NCI-H146 (cell line): ENCODE data around the gene ZC3H11A.

Source experiments
- DNase-seq: peaks from one replicate; lab custom pipeline; 2025; lab: John Stamatoyannopoulos, UW

Gene ZC3H11A

DNA sequence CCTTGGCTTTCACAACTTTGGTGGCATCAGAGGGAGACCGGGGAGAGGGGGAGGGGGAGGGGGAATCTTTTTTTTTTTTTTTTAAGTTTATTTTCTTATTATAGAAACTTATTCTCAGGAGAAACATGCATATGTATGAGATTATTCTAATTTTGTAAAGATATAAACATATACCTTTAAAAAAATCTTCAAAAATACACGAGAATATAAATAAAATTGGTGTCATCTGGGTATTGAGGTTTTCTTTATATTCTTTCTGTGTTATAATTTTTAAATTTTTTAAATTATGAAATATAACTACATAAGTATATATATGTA, 47.1 kb downstream of the ZC3H11A start:
- DNase-seq, result no peak

DNA sequence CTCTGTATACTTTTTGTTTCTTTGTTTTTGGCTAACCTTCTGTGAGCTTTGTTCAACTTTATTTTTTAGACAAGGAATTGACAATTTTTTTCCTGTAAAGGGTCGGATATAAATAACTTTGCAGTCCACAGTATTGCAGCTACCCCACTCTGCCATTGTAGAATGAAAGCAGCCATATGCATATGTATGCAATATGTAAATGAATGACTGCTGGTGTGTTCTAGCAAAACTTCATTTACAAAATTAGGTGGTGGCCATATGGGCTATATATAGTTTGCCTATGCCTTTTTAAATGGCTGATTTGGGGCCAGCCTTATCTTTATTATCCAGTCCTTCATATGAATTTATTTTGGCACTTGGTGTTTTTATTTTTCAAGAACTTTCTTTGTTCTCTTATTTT, 48.0 kb downstream of the ZC3H11A start:
- no peak for DNase-seq
